IMR-90 (cell line): ENCODE measurements around the gene KRT8. TPM values are rescaled to one million over a fixed set of nuclear protein-coding genes. Genes with fewer than 3 reads are reported as not detected.

Experiments used
- ATAC-seq: fragments of 200-7000 bp; cut with Tn5 transposase; 2 replicates; pipeline ENCODE4 v1.9.1; 2020; ENCODE audit warnings: low read depth, mild to moderate bottlenecking, moderate library complexity
- BruUV-seq: library from RNA; stranded (reverse); fragments of 400-500 nt; replicated peaks from 2 replicates; lab custom pipeline; 2021; lab: Mats Ljungman, UMichigan
- CTCF ChIA-PET: fragments of 300-600 bp; formaldehyde crosslinking; extraction: SDS; loops from one replicate; lab custom pipeline; 2021; ENCODE audit warnings: antibody characterized with exemption; lab: Yijun Ruan, JAX
- POLR2A ChIA-PET: fragments of 300-600 bp; sonication (Branson Sonifier 250); formaldehyde crosslinking; loops from one replicate; lab custom pipeline; 2022; ENCODE audit warnings: antibody characterized with exemption; ENCODE audit not compliant: unreplicated experiment; lab: Charles Lee
- DNase-seq: peaks from one replicate; pipeline ENCODE4 v3.0.0; 2013
- H2AFZ ChIP-seq: replicated peaks from 2 replicates; pipeline ENCODE3; 2013; ENCODE audit warnings: low read length, mild to moderate bottlenecking; ENCODE audit not compliant: poor library complexity
- H2AK5ac ChIP-seq: 2 replicates; pipeline ENCODE4 v1.6.1; 2013; ENCODE audit warnings: low read depth, low read length, inconsistent platforms
- H2AK9ac ChIP-seq: replicated peaks from 2 replicates; pipeline ENCODE3; 2013; ENCODE audit warnings: mild to moderate bottlenecking, low read depth, low read length, moderate library complexity; ENCODE audit not compliant: poor library complexity
- H2BK120ac ChIP-seq: 2 replicates; pipeline ENCODE4 v1.6.1; 2013; ENCODE audit warnings: low read depth, low read length, inconsistent platforms
- H2BK15ac ChIP-seq: 3 replicates; pipeline ENCODE4 v1.6.1; 2013; ENCODE audit warnings: low read depth, low read length, inconsistent platforms
- H2BK20ac ChIP-seq: 2 replicates; pipeline ENCODE4 v1.6.1; 2013; ENCODE audit warnings: low read depth, mild to moderate bottlenecking, inconsistent platforms, low read length, moderate library complexity
- H2BK5ac ChIP-seq: 2 replicates; pipeline ENCODE4 v1.6.1; 2013; ENCODE audit warnings: mild to moderate bottlenecking, low read depth, low read length, inconsistent platforms; ENCODE audit not compliant: poor library complexity, severe bottlenecking
- H3K14ac ChIP-seq: replicated peaks from 2 replicates; pipeline ENCODE4 v1.6.1; 2013; ENCODE audit warnings: low read depth, low read length, inconsistent platforms
- H3K18ac ChIP-seq: 2 replicates; pipeline ENCODE4 v1.6.1; 2013; ENCODE audit warnings: low read depth, low read length, control low read depth
- H3K23ac ChIP-seq: 2 replicates; pipeline ENCODE4 v1.6.1; 2013; ENCODE audit warnings: low read depth, low read length, inconsistent platforms
- H3K27ac ChIP-seq: 2 replicates; pipeline ENCODE4 v1.5.1; 2013; ENCODE audit warnings: mild to moderate bottlenecking, control low read depth, low read length; ENCODE audit not compliant: insufficient read depth
- H3K27me3 ChIP-seq: 2 replicates; pipeline ENCODE4 v1.6.1; 2013; ENCODE audit warnings: low read length; ENCODE audit not compliant: control insufficient read depth, insufficient read depth
- H3K36me3 ChIP-seq: 2 replicates; pipeline ENCODE4 v1.6.1; 2013; ENCODE audit warnings: low read length, mixed read lengths; ENCODE audit not compliant: control insufficient read depth, insufficient read depth
- H3K4ac ChIP-seq: 2 replicates; pipeline ENCODE4 v1.6.1; 2013; ENCODE audit warnings: low read depth, low read length, inconsistent platforms
- H3K4me1 ChIP-seq: 2 replicates; pipeline ENCODE4 v1.6.1; 2013; ENCODE audit warnings: low read length, mixed read lengths; ENCODE audit not compliant: control insufficient read depth, insufficient read depth
- H3K4me2 ChIP-seq: 2 replicates; pipeline ENCODE4 v1.6.1; 2013; ENCODE audit warnings: low read depth, mild to moderate bottlenecking, control low read depth, low read length, moderate library complexity
- H3K4me3 ChIP-seq: 2 replicates; pipeline ENCODE4 v1.5.1; 2013; ENCODE audit warnings: low read depth, mild to moderate bottlenecking, control low read depth, low read length, moderate library complexity; ENCODE audit not compliant: insufficient read depth
- H3K56ac ChIP-seq: 2 replicates; pipeline ENCODE4 v1.6.1; 2013; ENCODE audit warnings: low read length, inconsistent platforms; ENCODE audit not compliant: insufficient read depth; ENCODE audit errors: extremely low read depth
- H3K79me1 ChIP-seq, 2 experiments: 2 replicates each; pipeline ENCODE4 v1.6.1; 2013; ENCODE audit warnings: low read length in 2 of 2, inconsistent platforms in 1 of 2, low read depth in 1 of 2
- H3K9ac ChIP-seq: 2 replicates; pipeline ENCODE4 v1.6.1; 2013; ENCODE audit warnings: low read depth, low read length, control low read depth
- H3K9me1 ChIP-seq: 2 replicates; pipeline ENCODE4 v1.6.1; 2013; ENCODE audit warnings: low read length, inconsistent platforms; ENCODE audit not compliant: insufficient read depth
- H3K9me3 ChIP-seq: 2 replicates; pipeline ENCODE4 v1.6.1; 2013; ENCODE audit warnings: low read length; ENCODE audit not compliant: control insufficient read depth, insufficient read depth
- H4K20me1 ChIP-seq: 2 replicates; pipeline ENCODE4 v1.6.1; 2013; ENCODE audit warnings: low read length, inconsistent platforms; ENCODE audit not compliant: insufficient read depth
- H4K5ac ChIP-seq: 2 replicates; pipeline ENCODE4 v1.6.1; 2013; ENCODE audit warnings: mild to moderate bottlenecking, low read depth, low read length, control low read depth
- H4K8ac ChIP-seq, 2 experiments: 2 replicates each; pipeline ENCODE4 v1.6.1; 2013; ENCODE audit warnings: low read depth in 2 of 2, low read length in 2 of 2, control low read depth in 1 of 2, inconsistent platforms in 1 of 2
- H4K91ac ChIP-seq: 2 replicates; pipeline ENCODE4 v1.6.1; 2013; ENCODE audit warnings: low read depth, low read length, inconsistent platforms; ENCODE audit not compliant: insufficient read depth
- BHLHE40 ChIP-seq: fragments of 150-350 bp; IDR thresholded peaks from 2 replicates; pipeline ENCODE4 v1.6.1; 2016; ENCODE audit warnings: mild to moderate bottlenecking, low read depth, low read length
- CEBPB ChIP-seq: IDR thresholded peaks from 2 replicates; pipeline ENCODE4 v1.6.1; 2012; ENCODE audit warnings: low read depth, low read length, improper control_type of control experiment
- CHD1 ChIP-seq: IDR thresholded peaks from 2 replicates; pipeline ENCODE4 v1.6.1; 2012; ENCODE audit warnings: low read depth, low read length, improper control_type of control experiment
- CTCF ChIP-seq: conservative IDR thresholded peaks from 2 replicates; pipeline ENCODE4 v1.5.1; 2012; ENCODE audit warnings: mild to moderate bottlenecking, low read depth, low read length, improper control_type of control experiment
- ELK1 ChIP-seq: fragments of 150-350 bp; IDR thresholded peaks from 2 replicates; pipeline ENCODE4 v1.6.1; 2016; ENCODE audit warnings: low read depth, mild to moderate bottlenecking, low read length, moderate library complexity, borderline replicate concordance
- FOS ChIP-seq: fragments of 150-350 bp; IDR thresholded peaks from 2 replicates; pipeline ENCODE4 v1.6.1; 2016; ENCODE audit warnings: low read depth, low read length
- MAFK ChIP-seq: IDR thresholded peaks from 2 replicates; pipeline ENCODE4 v1.6.1; 2012; ENCODE audit warnings: low read depth, low read length, improper control_type of control experiment
- MAZ ChIP-seq: IDR thresholded peaks from 2 replicates; pipeline ENCODE4 v1.6.1; 2012; ENCODE audit warnings: low read depth, mild to moderate bottlenecking, low read length, improper control_type of control experiment, moderate library complexity, borderline replicate concordance
- MXI1 ChIP-seq: IDR thresholded peaks from 2 replicates; pipeline ENCODE4 v1.6.1; 2012; ENCODE audit warnings: low read depth, mild to moderate bottlenecking, low read length, moderate library complexity, borderline replicate concordance
- NFE2L2 ChIP-seq: fragments of 150-350 bp; IDR thresholded peaks from 2 replicates; pipeline ENCODE4 v1.6.1; 2016; ENCODE audit warnings: low read depth, mild to moderate bottlenecking, low read length
- POLR2A ChIP-seq: IDR thresholded peaks from 2 replicates; pipeline ENCODE4 v1.6.1; 2012; ENCODE audit warnings: mild to moderate bottlenecking, low read depth, low read length
- RAD21 ChIP-seq: IDR thresholded peaks from 2 replicates; pipeline ENCODE4 v1.6.1; 2012; ENCODE audit warnings: low read length, improper control_type of control experiment
- RCOR1 ChIP-seq: IDR thresholded peaks from 2 replicates; pipeline ENCODE4 v1.6.1; 2012; ENCODE audit warnings: mild to moderate bottlenecking, low read length, improper control_type of control experiment; ENCODE audit not compliant: insufficient replicate concordance
- RFX5 ChIP-seq: IDR thresholded peaks from 2 replicates; pipeline ENCODE4 v1.8.0; 2012; ENCODE audit warnings: low read depth, mild to moderate bottlenecking, low read length, moderate library complexity
- SMC3 ChIP-seq: fragments of 150-350 bp; IDR thresholded peaks from 2 replicates; pipeline ENCODE4 v1.6.1; 2016; ENCODE audit warnings: low read depth, mild to moderate bottlenecking, antibody characterized with exemption, low read length, moderate library complexity
- USF2 ChIP-seq: fragments of 150-350 bp; IDR thresholded peaks from 2 replicates; pipeline ENCODE4 v1.6.1; 2017; ENCODE audit warnings: mild to moderate bottlenecking, antibody characterized with exemption, low read length, low read depth
- whole genome bisulfite sequencing, 2 experiments: methylation state at CpG; one replicate each; pipeline versions ENCODE4 v1.1.5 to v1.1.7; 2013; ENCODE audit warnings: missing lambda C conversion rate in 2 of 2; ENCODE audit not compliant: insufficient read length in 1 of 2; ENCODE audit errors: extremely low coverage in 2 of 2; 5-methylcytosine and 5-hydroxymethylcytosine counted together
- dilution Hi-C: fragments of 300-500 bp; cut with HindIII; formaldehyde crosslinking; loops from one replicate; pipeline ENCODE4 v1.14.3; 2018; ENCODE audit warnings: low sequenced_read_pairs; ENCODE audit not compliant: unreplicated experiment
- in situ Hi-C: fragments of 300-500 bp; cut with MboI; formaldehyde crosslinking; loops from 3 replicates; pipeline ENCODE4 v1.14.3; 2019; ENCODE audit warnings: low sequenced_read_pairs, inconsistent platforms, mixed read lengths
- intact Hi-C: fragments of 100-400 bp; cut with micrococcal nuclease; formaldehyde crosslinking; loops from 2 replicates; pipeline ENCODE4 v1.10.0; 2022
- polyA plus RNA-seq, 3 experiments: library from polyadenylated mRNA; depleted of rRNA; stranded (reverse); fragments of >200 nt; gene quantifications; 2 replicates each; pipeline ENCODE4 v1.2.3, GENCODE V29; 2012; ENCODE audit warnings: low replicate concordance in 1 of 3
- total RNA-seq: library from RNA; depleted of rRNA; stranded (reverse); fragments of >200 nt; gene quantifications from 2 replicates; pipeline ENCODE4 v1.2.3, GENCODE V29; 2012

Gene KRT8
- total and polyA plus RNA-seq, 2 of the 4 experiments (the other 2 are of a cell fraction) = 10.9 to 39.3 TPM

GRCh38 chr12:52899338-52900035, 5.4 kb downstream of the KRT8 start:
- Histone ChIP-seq H2AK5ac (no peak overlapping the region), H2AFZ (no peak overlapping the region), H3K9ac (no peak overlapping the region), H3K14ac (no peak overlapping the region), H3K9me3 (no peaks in the 10 kb centered on the region), H3K9me1 (peaks cover 4% of the 10 kb centered on the region; the same call in 1 of the 2 replicates), H3K36me3 (peaks cover 7% of the 10 kb centered on the region), H3K23ac (no peak overlapping the region), H2BK120ac (no peak overlapping the region), H2AK9ac (no peak overlapping the region), H3K18ac (no peak overlapping the region), H2BK20ac (no peak overlapping the region), H2BK15ac (no peak overlapping the region), H2BK5ac (no peak overlapping the region), H3K56ac (no peak overlapping the region), H3K4me2 (no peak overlapping the region), H3K27ac (no peak overlapping the region), H3K4ac (no peak overlapping the region), H3K27me3 (peaks cover 1% of the 10 kb centered on the region; the same call in 1 of the 2 replicates), H4K20me1 (no peaks in the 10 kb centered on the region), H4K8ac (no peak overlapping the region), H3K79me1 (no peaks in the 10 kb centered on the region), H4K91ac (no peak overlapping the region), H4K5ac (no peak overlapping the region), H3K4me1 (peaks cover 8% of the 10 kb centered on the region; the same call in 1 of the 2 replicates), H3K4me3 (no peak overlapping the region)
- ChIA-PET CTCF (no interaction called here), POLR2A (no interaction called here)
- TF ChIP-seq ELK1 (no peak), RFX5 (no peak), RCOR1 (no peak), SMC3 (no peak), POLR2A (no peak), CTCF (no peak), USF2 (no peak), MAFK (no peak), MXI1 (no peak), RAD21 (no peak), MAZ (no peak), BHLHE40 (no peak), CEBPB (no peak), CHD1 (no peak), FOS (no peak), NFE2L2 (no peak)
- no TSS peak for BruUV-seq
- in situ Hi-C loops (no loop called here), dilution Hi-C loops (loop anchor here (25.0 kb wide), 1 partner anchor 88 kb away; no protein-coding TSS in a partner anchor), intact Hi-C loops (no loop called here)
- DNase-seq = no peak
- no peak for ATAC-seq
- WGBS, 2 experiments = 88% methylated on average over 10 of the region's 13 CpGs; no CpG with 5 or more reads in 1 of the 2 experiments
